ENCODE data around the gene PEAR1. TPM values are rescaled to one million over a fixed set of nuclear protein-coding genes. Genes with fewer than 3 reads are reported as not detected.

Gene PEAR1
- polyA plus RNA-seq, 3 donors: 3.3 to 14.3 (median 11.6) TPM

DNA sequence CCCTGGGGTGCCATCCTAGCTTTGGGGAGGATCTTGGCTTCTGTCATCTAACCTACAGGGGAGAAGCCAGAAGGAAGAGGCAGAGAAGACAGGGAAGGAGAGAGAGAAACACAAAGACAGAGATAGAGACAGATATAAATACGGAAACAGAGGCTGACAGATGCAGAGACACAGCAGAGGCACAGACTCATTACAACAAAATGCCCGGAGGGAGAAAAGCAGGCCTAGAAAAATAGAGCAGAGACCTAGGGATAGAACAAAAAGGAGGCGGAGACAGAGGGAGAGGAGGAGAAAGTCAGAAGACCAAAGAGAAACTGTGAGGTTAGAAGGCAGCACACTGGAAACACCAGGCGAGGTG, 1.9 kb downstream of the PEAR1 start:
- no peak overlapping the region for H3K27ac ChIP-seq (ENCODE audit: low read depth, low read length)
- 57 to 78% (median 66%) methylated on average over 4 of the region's 4 CpGs for WGBS, 3 donors

DNA sequence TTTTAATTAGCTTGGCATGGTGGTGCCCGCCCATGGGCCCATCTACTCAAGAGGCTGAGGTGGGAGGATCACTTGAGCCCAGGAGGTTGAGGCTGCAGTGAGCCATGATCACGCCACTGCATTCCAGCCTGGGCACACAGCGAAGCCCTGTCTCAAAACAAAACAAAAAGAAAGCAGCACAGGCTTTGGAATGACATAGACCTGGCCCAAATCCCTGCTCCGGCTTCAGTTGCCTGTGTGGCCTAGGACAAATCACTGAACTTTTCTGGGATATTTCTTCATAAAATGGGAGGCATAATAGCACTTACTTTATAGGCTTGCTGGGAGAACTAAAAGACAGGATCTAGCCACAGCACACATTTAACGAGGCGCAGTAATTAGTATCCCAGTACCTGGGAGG, 2.4 kb downstream of the PEAR1 start:
- no peak overlapping the region for H3K27ac ChIP-seq (ENCODE audit: low read depth, low read length)
- WGBS, 3 donors: 76 to 88% (median 85%) methylated on average over 6 of the region's 6 CpGs

GRCh38 chr1:156896490-156897033, 3.0 kb downstream of the PEAR1 start:
- WGBS, 3 donors: 75% methylated on average over 16 of the region's 16 CpGs
- H3K27ac ChIP-seq (ENCODE audit: low read depth, low read length): no peak overlapping the region

GRCh38 chr1:156897078-156897825, 3.7 kb downstream of the PEAR1 start:
- no peak overlapping the region for H3K27ac ChIP-seq (ENCODE audit: low read depth, low read length)
- 68 to 73% (median 73%) methylated on average over 13 to 14 of the region's 14 CpGs for WGBS, 3 donors

- WGBS, 3 donors: 24 to 42% (median 30%) methylated on average over 6 to 13 of the region's 13 CpGs
- H3K27ac ChIP-seq (ENCODE audit: low read depth, low read length): no peak overlapping the region
These were observed 4.6 kb downstream of the PEAR1 start for GRCh38 chr1:156898161-156898566.

- no peak overlapping the region for H3K27ac ChIP-seq (ENCODE audit: low read depth, low read length)
- 64 to 74% (median 71%) methylated on average over 12 of the region's 12 CpGs for WGBS, 3 donors
These were observed 5.6 kb downstream of the PEAR1 start for GRCh38 chr1:156898971-156899664.

- 52 to 62% (median 57%) methylated on average over 12 of the region's 12 CpGs for WGBS, 3 donors
- no peak overlapping the region for H3K27ac ChIP-seq (ENCODE audit: low read depth, low read length)
These were observed 6.6 kb downstream of the PEAR1 start for GRCh38 chr1:156899956-156900718.

GRCh38 chr1:156900896-156901589, 7.5 kb downstream of the PEAR1 start:
- 45 to 54% (median 54%) methylated on average over 6 of the region's 6 CpGs for WGBS, 3 donors
- H3K27ac ChIP-seq (ENCODE audit: low read depth, low read length): no peak overlapping the region

DNA sequence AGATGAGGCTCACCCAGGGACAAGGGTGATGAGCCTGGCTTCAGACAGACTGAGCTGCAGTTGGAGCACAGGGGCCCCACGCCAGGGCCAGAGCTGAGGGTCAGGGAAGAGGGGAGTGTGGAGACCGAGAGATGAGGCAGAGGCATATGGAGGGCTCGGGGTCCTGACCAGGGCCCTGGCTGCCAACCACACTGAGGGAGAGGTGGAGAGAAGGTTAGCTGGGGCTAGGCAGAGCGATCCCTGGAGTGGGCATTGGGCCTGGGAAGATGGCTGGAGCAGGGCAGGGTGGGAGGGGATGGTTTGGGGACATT, 8.0 kb downstream of the PEAR1 start:
- H3K27ac ChIP-seq (ENCODE audit: low read depth, low read length): no peak overlapping the region
- 74 to 84% (median 77%) methylated on average over 4 of the region's 4 CpGs for WGBS, 3 donors

DNA sequence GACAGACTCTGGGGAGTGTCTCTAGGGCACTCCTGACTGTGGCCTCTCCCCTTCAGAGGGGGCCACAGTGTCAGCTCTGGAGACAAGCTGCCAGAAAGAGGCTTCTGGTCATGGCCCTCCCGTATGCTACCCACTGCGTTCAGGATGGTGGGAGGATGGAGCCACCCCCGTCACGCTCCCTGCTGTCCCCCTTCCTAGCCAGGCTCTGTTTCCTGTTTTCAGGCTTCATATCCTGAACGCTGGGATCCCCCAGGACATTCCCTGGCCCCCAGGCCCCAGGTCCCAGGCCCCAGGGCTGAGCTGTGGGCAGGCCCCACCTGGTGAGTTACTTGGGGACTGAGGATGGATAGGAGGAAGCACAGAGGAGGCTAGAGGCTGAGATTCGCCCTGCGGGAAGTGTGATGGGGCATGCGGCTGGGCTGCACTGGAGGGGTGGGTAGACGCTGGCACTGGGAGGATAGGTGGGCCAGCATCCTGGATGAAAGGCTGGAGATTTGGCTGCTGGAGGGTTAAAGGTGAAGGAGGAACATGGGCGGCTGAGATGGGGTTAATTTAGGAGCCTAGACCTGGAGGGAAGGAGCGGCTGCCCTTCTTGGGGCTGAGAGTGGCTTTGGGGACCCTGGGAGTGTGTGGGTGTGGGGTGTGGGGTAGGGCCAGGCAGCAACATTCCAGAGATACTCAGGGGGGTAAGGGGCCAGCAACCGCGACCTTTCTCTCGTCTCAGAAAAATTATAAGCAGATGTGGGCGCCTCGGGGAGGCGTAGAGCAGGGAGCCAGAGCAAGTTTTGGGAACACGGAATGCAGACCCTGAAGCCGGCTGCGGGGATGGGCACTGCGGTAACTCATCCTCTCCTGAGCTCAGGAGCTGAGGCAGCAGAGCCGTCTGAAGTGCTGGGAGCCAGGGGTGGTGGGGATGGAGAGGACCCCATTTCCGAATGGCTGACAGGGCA, 8.7 kb downstream of the PEAR1 start:
- H3K27ac ChIP-seq (ENCODE audit: low read depth, low read length): no peak overlapping the region
- WGBS, 3 donors: 51 to 55% (median 54%) methylated on average over 22 to 23 of the region's 23 CpGs

DNA sequence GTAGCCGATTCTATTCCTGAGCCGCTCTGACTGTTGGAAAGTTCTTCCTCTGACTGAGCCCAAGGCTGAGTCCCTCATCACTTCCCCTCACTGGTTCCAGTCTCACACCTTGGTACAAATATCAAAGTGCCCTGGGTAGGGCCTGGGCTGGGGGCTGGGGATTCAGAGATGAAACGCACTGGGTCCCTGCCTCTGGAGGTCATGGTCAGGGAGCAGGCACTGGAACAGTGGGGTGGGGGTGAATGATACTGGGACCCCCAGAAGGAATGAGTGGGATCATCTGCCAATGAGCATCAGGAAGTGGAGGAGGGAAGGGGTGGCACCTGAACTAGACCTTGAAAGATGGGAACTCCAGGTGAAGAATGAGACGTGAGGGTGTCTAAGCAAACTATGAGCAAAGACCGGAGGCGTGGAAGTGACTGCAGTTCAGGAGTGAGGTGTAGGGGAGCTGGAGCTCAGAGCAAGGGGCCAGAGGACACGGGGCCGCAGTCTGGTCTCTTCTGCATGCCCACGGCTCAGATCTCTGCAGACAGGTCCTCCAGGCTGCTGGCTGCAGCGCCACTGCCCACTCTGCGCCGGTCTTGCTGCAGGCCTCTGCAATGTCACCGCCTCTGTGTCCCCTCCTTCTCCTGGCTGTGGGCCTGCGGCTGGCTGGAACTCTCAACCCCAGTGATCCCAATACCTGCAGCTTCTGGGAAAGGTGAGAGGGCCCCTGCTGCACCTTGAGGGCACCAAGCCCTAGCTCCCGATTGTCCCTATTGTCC, 10.0 kb downstream of the PEAR1 start:
- H3K27ac ChIP-seq (ENCODE audit: low read depth, low read length): no peak overlapping the region
- 66 to 87% (median 75%) methylated on average over 15 of the region's 15 CpGs for WGBS, 3 donors

GRCh38 chr1:156904187-156904959, 10.9 kb downstream of the PEAR1 start:
- H3K27ac ChIP-seq (ENCODE audit: low read depth, low read length): no peak overlapping the region
- WGBS, 3 donors: 66 to 79% (median 78%) methylated on average over 17 to 19 of the region's 19 CpGs

DNA sequence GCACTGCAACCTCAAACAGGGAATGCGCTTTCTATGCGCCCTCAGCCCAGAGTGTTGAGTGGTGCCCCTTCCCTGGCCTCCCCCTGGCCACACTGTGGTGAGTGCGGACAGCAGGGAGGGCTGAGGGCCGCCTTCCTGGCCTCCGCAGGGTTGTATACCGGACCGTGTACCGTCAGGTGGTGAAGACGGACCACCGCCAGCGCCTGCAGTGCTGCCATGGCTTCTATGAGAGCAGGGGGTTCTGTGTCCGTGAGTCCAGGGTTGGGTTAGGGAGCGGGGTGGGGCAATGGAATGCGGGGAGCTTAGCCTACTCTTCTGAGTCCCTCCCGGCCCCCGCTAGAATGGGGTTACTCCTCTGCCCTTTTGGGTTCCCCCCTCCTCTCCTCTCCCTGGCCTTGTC, 11.7 kb downstream of the PEAR1 start:
- no peak overlapping the region for H3K27ac ChIP-seq (ENCODE audit: low read depth, low read length)
- WGBS, 3 donors: 77 to 89% (median 88%) methylated on average over 13 to 16 of the region's 16 CpGs

DNA sequence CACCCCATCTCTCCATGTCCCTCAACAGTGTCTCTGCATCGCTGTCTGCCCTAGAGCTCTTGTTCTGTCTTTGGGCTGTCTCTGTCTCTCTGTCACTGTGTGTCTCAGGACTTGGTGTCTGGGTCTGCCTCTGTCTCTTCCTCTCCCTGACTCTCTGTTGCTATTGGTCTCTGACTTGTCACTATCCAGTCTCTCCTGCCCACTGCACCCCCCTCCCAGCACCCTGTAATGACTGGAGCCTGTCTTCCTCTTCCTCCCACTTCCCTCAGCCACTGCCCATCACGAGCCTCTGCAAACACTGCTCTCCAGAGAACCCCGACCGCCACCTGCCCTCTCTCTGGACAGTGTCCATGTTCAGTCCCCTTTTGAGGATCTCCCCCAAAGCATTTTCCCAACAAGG, 12.1 kb downstream of the PEAR1 start:
- no peak overlapping the region for H3K27ac ChIP-seq (ENCODE audit: low read depth, low read length)
- WGBS, 3 donors: 49 to 66% (median 64%) methylated on average over 4 of the region's 4 CpGs

- H3K27ac ChIP-seq (ENCODE audit: low read depth, low read length): no peak overlapping the region
- 88 to 95% (median 93%) methylated on average over 16 of the region's 16 CpGs for WGBS, 3 donors
These were observed 12.8 kb downstream of the PEAR1 start for GRCh38 chr1:156906206-156906906.

DNA sequence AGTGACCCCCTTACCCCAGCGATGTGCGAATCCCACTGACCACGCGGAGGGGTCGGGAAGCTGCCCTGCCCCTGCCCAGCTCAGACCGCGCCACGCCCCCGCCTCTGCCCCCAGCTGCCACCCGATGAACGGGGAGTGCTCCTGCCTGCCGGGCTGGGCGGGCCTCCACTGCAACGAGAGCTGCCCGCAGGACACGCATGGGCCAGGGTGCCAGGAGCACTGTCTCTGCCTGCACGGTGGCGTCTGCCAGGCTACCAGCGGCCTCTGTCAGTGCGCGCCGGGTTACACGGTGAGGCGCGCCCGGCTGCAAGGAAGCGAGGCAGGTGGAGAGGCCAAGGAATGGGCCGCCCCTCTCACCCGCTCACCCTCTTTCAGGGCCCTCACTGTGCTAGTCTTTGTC, 15.0 kb downstream of the PEAR1 start:
- 40 to 81% (median 81%) methylated on average over 22 to 29 of the region's 29 CpGs for WGBS, 3 donors
- H3K27ac ChIP-seq (ENCODE audit: low read depth, low read length): no peak overlapping the region

All from adipose tissue (tissue), 3 donors.